ENCODE measurements around the gene ZGPAT. TPM values are rescaled to one million over a fixed set of nuclear protein-coding genes. Genes with fewer than 3 reads are reported as not detected.

The ZGPAT gene
- total and polyA plus RNA-seq, 2 of the 4 experiments (the other 2 are of a cell fraction) = 13.4 to 20.2 TPM

GRCh38 chr20:63708301-63709148 lies 686 bp downstream of the ZGPAT start:
- Histone ChIP-seq H2BK5ac (ENCODE audit: low read depth, low read length, poor library complexity, severe bottlenecking) (no peak overlapping the region), H4K8ac (ENCODE audit: low read depth in 2 of 2, low read length in 2 of 2) (no peak overlapping the region; a peak in 1 of 4 replicates), H3K4me2 (ENCODE audit: low read depth, low read length) (peak overlapping the region; percentile 96), H3K27me3 (ENCODE audit: control insufficient read depth, insufficient read depth, low read length) (no peaks in the 10 kb centered on the region), H3K4me3 (ENCODE audit: insufficient read depth, low read depth, low read length) (peak overlapping the region; percentile 84), H4K5ac (ENCODE audit: low read depth, low read length) (no peak overlapping the region), H2BK120ac (ENCODE audit: low read depth, low read length) (no peak overlapping the region), H3K4me1 (ENCODE audit: control insufficient read depth, insufficient read depth, low read length) (peaks cover 10% of the 10 kb centered on the region), H2AK5ac (ENCODE audit: low read depth, low read length) (peak overlapping the region; percentile 78), H4K20me1 (ENCODE audit: insufficient read depth, low read length) (no peaks in the 10 kb centered on the region; the same call in 1 of the 2 replicates), H3K79me1 (ENCODE audit: low read depth in 1 of 2, low read length in 2 of 2) (peaks cover 18 to 66% of the 10 kb centered on the region in 2 experiments), H2AK9ac (replicated peaks; ENCODE audit: low read depth, low read length, poor library complexity) (peak overlapping the region; percentile 96), H3K9me1 (ENCODE audit: insufficient read depth, low read length) (no peaks in the 10 kb centered on the region), H3K18ac (ENCODE audit: low read depth, low read length) (no peak overlapping the region), H3K9ac (ENCODE audit: low read depth, low read length) (peak overlapping the region; percentile 57), H3K27ac (ENCODE audit: insufficient read depth, low read length) (peak overlapping the region; percentile 68; the same call in 1 of the 2 replicates), H2AFZ (replicated peaks; ENCODE audit: low read length, poor library complexity) (peak overlapping the region; percentile 98), H4K91ac (ENCODE audit: insufficient read depth, low read depth, low read length) (no peak overlapping the region), H3K9me3 (ENCODE audit: control insufficient read depth, insufficient read depth, low read length) (no peaks in the 10 kb centered on the region), H2BK20ac (ENCODE audit: low read depth, low read length) (no peak overlapping the region), H3K4ac (ENCODE audit: low read depth, low read length) (peak overlapping the region; percentile 43; the same call in 1 of the 2 replicates), H3K56ac (ENCODE audit: extremely low read depth, insufficient read depth, low read length) (0 out of 2 replicates have a peak overlapping the region, but pooled peaks have one; percentile 6), H3K23ac (ENCODE audit: low read depth, low read length) (peak overlapping the region; percentile 38; the same call in 1 of the 2 replicates), H3K14ac (replicated peaks; ENCODE audit: low read depth, low read length) (peak overlapping the region; percentile 59; the same call in 1 of the 2 replicates), H2BK15ac (ENCODE audit: low read depth, low read length) (no peak overlapping the region), H3K36me3 (ENCODE audit: control insufficient read depth, insufficient read depth, low read length) (peaks cover 40% of the 10 kb centered on the region)
- WGBS, 2 experiments (ENCODE audit: extremely low coverage in 2 of 2, insufficient read length in 1 of 2) = 18% methylated on average over 40 of the region's 67 CpGs; no CpG with 5 or more reads in 1 of the 2 experiments
- intact Hi-C loops (cut with micrococcal nuclease) = no loop called here
- dilution Hi-C loops (cut with HindIII; ENCODE audit: low sequenced_read_pairs, unreplicated experiment) = no loop called here
- no TSS peak for BruUV-seq (replicated peaks)
- peak; percentile 6 for ATAC-seq (ENCODE audit: low read depth)
- CTCF ChIA-PET = interaction anchor here (1.1 kb wide), 1 partner anchor 10 kb away, joined by 8 read pairs; no protein-coding TSS in a partner anchor
- in situ Hi-C loops (cut with MboI; ENCODE audit: low sequenced_read_pairs) = loop anchor here (10.0 kb wide), 1 partner anchor 156 kb away; the partner anchor contains the start of genes ABHD16B and TPD52L2
- no peak for DNase-seq
- POLR2A ChIA-PET (ENCODE audit: unreplicated experiment) = interaction anchor here (0.6 to 1.2 kb wide), 3 partner anchors 10 to 14 kb away, joined by 4 to 5 read pairs (median 4); no protein-coding TSS in a partner anchor
- TF ChIP-seq RAD21 (IDR thresholded peaks at IDR 0.05; ENCODE audit: low read length) (no peak), CTCF (conservative IDR thresholded peaks at IDR 0.05; ENCODE audit: low read depth, low read length) (no peak), MAFK (IDR thresholded peaks at IDR 0.05; ENCODE audit: low read depth, low read length) (no peak), MXI1 (IDR thresholded peaks at IDR 0.05; ENCODE audit: borderline replicate concordance, low read depth, low read length) (no peak), USF2 (IDR thresholded peaks at IDR 0.05; ENCODE audit: low read depth, low read length) (no peak), ELK1 (IDR thresholded peaks at IDR 0.05; ENCODE audit: borderline replicate concordance, low read depth, low read length) (no peak), BHLHE40 (IDR thresholded peaks at IDR 0.05; ENCODE audit: low read depth, low read length) (no peak), SMC3 (IDR thresholded peaks at IDR 0.05; ENCODE audit: low read depth, low read length) (no peak), CHD1 (IDR thresholded peaks at IDR 0.05; ENCODE audit: low read depth, low read length) (no peak), MAZ (IDR thresholded peaks at IDR 0.05; ENCODE audit: borderline replicate concordance, low read depth, low read length) (no peak), RCOR1 (IDR thresholded peaks at IDR 0.05; ENCODE audit: insufficient replicate concordance, low read length) (no peak), NFE2L2 (IDR thresholded peaks at IDR 0.05; ENCODE audit: low read depth, low read length) (no peak)

Data from IMR-90 (cell line).